ENCODE results near the gene SDHA.
A peak's percentile ranks its signal among the peaks of the same experiment; 100 is the strongest.

SDHA gene

GRCh38 chr5:217494-218456, at the start of gene SDHA, which contains the start of gene CCDC127:
Gene SDHA, plus strand, starts transcription at chr5:218320. Its CDS starts 36 bp downstream, at chr5:218356.
Gene CCDC127, minus strand, starts transcription at chr5:218153. Its CDS starts 1,304 bp downstream, at chr5:216849.
- peak; percentile 37 to 98 (median 92) for DNase-seq

GRCh38 chr5:169071-169727, 48.9 kb upstream of the SDHA start:
- no peak for DNase-seq

- no peak for DNase-seq
Measured at GRCh38 chr5:169728-170094, 48.4 kb upstream of the SDHA start.

GRCh38 chr5:170971-171800, 46.9 kb upstream of the SDHA start:
- DNase-seq, result no peak

GRCh38 chr5:171801-172331, 46.3 kb upstream of the SDHA start:
- no peak for DNase-seq

- no peak for DNase-seq
Measured at GRCh38 chr5:172421-172820, 45.7 kb upstream of the SDHA start.

GRCh38 chr5:172841-173251, 45.3 kb upstream of the SDHA start:
- DNase-seq, result no peak

GRCh38 chr5:173392-174290, 44.5 kb upstream of the SDHA start:
- DNase-seq, result no peak

GRCh38 chr5:174291-174600, 43.9 kb upstream of the SDHA start:
- no peak for DNase-seq

- DNase-seq, result no peak
Measured at GRCh38 chr5:174876-175465, 43.1 kb upstream of the SDHA start.

GRCh38 chr5:176296-176823, 41.8 kb upstream of the SDHA start:
- DNase-seq, result no peak

GRCh38 chr5:178110-178509, 40.0 kb upstream of the SDHA start:
- DNase-seq, result no peak

GRCh38 chr5:179401-179800, 38.7 kb upstream of the SDHA start:
- DNase-seq, result no peak

GRCh38 chr5:180286-180918, 37.7 kb upstream of the SDHA start:
- DNase-seq, result no peak

- no peak for DNase-seq
Measured at GRCh38 chr5:181160-181559, 37.0 kb upstream of the SDHA start.

- no peak for DNase-seq
Measured at GRCh38 chr5:181566-181965, 36.6 kb upstream of the SDHA start.

GRCh38 chr5:182126-182525, 36.0 kb upstream of the SDHA start:
- no peak for DNase-seq

- no peak for DNase-seq
Measured at GRCh38 chr5:184471-184870, 33.6 kb upstream of the SDHA start.

- DNase-seq, result no peak
Measured at GRCh38 chr5:185095-186070, 32.7 kb upstream of the SDHA start.
